ENCODE data around the gene KLHL22.

Gene KLHL22

DNA sequence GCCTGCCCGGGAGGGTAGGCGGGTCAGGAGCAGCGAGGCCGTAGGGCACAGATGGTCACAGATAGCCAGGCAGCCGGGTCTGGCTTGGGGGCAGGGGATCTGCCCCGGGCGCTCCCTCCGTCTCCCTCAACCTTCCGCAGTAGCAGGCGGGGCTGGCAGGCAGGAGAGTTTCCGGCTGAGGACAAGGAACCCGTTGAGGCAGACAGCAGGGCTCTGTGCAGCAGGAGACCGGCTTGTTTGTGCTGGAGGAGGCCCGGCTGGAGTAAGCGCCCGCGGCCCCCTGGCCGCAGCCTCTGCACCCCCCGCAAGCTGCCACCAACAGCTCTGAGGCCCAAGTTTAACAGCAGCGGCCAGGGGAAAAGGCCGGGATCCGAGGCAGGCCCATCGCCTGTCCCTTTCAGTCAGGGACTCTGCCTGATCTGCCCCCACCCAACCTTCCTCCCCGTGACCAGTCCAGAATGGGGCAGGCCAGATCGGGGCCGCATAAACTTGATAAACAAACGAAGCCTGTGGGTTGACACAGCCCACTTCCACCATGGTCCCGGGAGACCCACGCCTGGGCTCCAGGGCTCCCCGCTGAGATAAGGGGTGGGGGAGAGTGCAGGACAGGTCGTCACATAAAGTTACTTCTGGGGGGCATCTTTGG lies 71.6 kb downstream of the KLHL22 start:
- DNase-seq (ENCODE audit: low read depth), result no peak
- TF ChIP-seq, protein P1, sequence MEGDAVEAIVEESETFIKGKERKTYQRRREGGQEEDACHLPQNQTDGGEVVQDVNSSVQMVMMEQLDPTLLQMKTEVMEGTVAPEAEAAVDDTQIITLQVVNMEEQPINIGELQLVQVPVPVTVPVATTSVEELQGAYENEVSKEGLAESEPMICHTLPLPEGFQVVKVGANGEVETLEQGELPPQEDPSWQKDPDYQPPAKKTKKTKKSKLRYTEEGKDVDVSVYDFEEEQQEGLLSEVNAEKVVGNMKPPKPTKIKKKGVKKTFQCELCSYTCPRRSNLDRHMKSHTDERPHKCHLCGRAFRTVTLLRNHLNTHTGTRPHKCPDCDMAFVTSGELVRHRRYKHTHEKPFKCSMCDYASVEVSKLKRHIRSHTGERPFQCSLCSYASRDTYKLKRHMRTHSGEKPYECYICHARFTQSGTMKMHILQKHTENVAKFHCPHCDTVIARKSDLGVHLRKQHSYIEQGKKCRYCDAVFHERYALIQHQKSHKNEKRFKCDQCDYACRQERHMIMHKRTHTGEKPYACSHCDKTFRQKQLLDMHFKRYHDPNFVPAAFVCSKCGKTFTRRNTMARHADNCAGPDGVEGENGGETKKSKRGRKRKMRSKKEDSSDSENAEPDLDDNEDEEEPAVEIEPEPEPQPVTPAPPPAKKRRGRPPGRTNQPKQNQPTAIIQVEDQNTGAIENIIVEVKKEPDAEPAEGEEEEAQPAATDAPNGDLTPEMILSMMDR (conservative IDR thresholded peaks at IDR 0.05; ENCODE audit: low read length), result no peak
- H3K4me3 ChIP-seq (ENCODE audit: low read length), result no peak overlapping the region

DNA sequence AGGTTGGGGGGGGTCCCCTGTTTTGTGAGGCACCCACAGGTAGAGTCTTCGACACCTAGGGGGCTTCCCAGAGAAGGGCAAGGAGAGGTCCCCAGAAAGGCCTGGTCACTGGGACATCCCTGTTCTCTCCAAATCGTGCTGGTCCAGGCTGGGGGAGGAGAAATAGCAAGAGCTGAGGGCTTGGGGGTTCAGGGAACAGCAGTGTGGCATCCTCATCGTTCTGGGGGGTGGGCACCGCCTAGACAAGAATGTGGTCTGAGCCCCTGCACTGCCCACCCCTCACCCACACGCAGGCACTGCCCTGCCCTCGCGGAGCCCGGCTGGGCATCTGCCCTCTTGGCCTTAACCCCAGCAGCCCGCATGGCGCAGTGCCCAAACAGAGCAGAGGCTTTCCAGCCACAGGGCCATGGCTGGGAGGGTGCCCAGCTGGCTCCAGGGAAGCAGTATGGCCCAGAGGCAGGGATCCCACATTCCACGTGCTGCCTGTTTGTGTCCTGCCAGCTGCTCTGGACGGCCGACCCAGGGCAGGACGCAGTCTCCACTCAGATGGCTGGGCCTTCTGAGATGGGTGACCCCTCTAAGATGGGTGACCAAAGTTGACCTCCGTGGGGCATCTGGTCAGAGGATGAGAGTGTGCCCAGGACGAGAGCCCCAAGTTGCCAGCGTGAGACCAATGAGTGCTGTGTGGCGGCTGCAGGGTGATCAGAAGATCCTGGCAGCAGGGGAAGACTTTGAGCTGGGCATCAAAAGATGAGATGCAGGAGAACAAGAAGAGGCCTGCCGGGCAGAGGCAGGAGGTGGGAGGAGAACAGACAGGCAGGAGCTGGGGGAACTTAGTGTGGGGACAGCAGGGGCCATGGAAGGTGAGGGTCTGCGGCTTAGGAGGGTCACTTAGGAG lies 72.3 kb downstream of the KLHL22 start:
- DNase-seq (ENCODE audit: low read depth), result peak; percentile 87
- H3K4me3 ChIP-seq (ENCODE audit: low read length), result peak overlapping the region; percentile 1; the same call in 1 of the 2 replicates
- TF ChIP-seq, protein P1 (conservative IDR thresholded peaks at IDR 0.05; ENCODE audit: low read length), result no peak

DNA sequence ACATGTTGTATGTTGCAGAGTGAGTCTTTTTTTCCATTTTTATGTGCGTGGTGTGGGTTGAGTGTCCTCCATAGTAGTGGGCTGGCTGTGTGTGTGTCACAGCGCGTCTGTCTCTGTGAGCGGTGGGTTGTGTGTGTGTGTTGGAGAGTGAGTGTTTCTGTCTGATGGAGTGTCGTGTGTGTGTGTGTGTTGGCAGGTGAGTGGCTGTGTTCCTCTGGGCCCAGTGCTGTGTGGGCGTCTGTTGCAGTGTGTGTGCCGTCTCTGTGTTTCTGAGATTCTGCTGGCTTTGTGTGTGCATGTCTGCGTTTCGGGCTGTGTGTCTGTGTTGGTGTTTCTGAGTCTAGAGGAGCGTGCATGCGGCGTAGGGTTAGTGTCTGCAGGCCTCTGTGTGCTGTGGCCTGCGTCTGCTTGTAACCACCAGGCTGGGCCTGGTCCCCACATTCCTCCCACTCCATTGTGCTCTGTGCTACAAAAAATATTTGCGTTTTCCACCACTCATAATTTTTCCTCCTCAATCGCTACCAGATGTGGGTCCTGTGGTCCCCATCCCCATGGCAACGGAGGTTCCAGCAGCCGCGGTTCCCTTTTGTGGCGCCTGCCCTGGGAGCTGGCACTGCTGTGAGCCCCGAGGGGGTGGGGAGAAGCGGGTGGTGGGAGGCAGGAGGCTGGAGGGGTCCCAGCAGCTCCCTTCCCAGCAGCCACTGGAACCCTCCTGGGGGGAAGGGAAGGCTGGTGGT lies 73.2 kb downstream of the KLHL22 start:
- H3K4me3 ChIP-seq (ENCODE audit: low read length), result peak overlapping the region; percentile 1; the same call in 1 of the 2 replicates

DNA sequence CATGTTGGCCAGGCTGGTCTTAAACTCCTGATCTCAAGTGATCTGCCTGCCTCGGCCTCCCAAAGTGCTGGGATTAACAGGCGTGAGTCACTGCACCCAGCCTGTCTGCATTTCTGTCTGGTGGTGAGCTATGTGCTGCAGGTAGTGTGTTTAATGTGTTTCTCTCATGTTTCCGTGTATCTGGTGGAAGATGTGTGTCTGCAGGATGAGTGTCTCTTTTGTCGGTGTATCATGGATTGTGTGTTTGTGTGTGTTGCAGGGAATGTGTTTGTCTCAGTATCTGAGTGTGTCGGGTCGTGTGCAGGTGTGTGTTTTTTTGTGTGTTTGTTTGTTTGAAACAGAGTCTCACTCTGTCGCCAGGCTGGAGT lies 74.1 kb downstream of the KLHL22 start:
- DNase-seq (ENCODE audit: low read depth), result no peak
- TF ChIP-seq, protein P1 (conservative IDR thresholded peaks at IDR 0.05; ENCODE audit: low read length), result no peak
- H3K4me3 ChIP-seq (ENCODE audit: low read length), result no peak overlapping the region

More for the DNA sequence above, 73.2 kb downstream of the KLHL22 start:
- DNase-seq (ENCODE audit: low read depth), result peak; percentile 97
- TF ChIP-seq, protein P1 (conservative IDR thresholded peaks at IDR 0.05; ENCODE audit: low read length), result no peak

DNA sequence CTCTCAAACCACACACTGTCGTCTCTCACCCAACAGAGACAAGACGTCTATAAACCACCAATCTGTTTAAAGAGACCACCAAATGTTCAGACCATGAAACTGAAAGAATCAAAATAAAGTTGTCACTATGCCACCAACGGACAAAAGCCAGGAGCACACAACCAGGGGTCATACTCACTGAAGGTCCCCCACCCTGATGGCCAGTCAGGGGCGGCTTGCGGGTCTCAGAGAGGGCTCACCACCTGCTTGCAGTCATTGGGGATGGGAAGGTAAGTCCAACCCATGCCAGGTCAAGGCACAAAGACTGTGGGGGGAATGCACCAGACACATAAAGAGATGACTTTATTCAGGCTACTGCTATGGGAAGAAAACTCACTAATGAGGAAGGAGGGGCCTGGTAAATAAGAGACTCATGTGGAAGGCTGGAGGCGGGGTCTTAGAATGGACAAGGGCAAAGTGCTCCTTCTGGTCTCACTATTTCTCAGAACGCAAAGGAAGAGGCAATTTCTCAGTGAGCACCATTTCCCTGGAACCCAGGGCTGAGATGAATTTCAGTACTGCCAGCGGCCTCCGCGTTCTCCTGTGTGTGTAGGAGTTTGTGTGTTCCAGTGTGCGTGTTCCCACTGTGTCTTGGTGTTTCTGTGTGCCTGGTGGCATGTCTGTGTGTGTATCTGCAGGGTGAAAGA lies 75.3 kb downstream of the KLHL22 start:
- H3K4me3 ChIP-seq (ENCODE audit: low read length), result no peak overlapping the region
- DNase-seq (ENCODE audit: low read depth), result no peak
- TF ChIP-seq, protein P1 (conservative IDR thresholded peaks at IDR 0.05; ENCODE audit: low read length), result no peak

DNA sequence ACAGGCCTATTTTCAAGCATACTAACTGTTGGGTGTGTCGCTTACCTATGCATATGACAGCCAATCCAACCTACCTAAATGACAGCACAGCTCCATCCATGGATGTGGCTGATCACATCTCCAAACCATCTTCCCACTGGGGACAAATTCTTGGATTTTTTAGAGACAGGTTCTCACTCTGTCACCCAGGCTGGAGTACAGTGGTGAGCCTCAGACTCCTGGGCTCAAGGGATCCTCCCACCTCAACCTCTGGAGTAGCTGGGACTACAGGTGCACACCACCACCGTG lies 76.0 kb downstream of the KLHL22 start:
- no peak overlapping the region for H3K4me3 ChIP-seq (ENCODE audit: low read length)
- TF ChIP-seq, protein P1 (conservative IDR thresholded peaks at IDR 0.05; ENCODE audit: low read length), result no peak
- no peak for DNase-seq (ENCODE audit: low read depth)

All from AG10803 (cell line).